Loucy (cell line): Measurements from ENCODE around the gene HOXA3.

ENCODE experiments used
- H2AFZ ChIP-seq: fragments of 200-600 bp; sonication (generic); 2 replicates; pipeline ENCODE4 v1.6.0; 2016; ENCODE audit warnings: antibody characterized with exemption, mild to moderate bottlenecking, low read length, moderate library complexity
- H3F3A ChIP-seq: fragments of 200-600 bp; 2 replicates; pipeline ENCODE4 v1.6.0; 2016; ENCODE audit warnings: antibody characterized with exemption, low read depth, mild to moderate bottlenecking
- H3K27me3 ChIP-seq: fragments of 200-600 bp; sonication (generic); 2 replicates; pipeline ENCODE4 v1.6.1; 2014; ENCODE audit warnings: low read length, mild to moderate bottlenecking; ENCODE audit not compliant: insufficient read depth, poor library complexity, severe bottlenecking
- H3K36me3 ChIP-seq: fragments of 200-600 bp; sonication (generic); 2 replicates; pipeline ENCODE4 v1.6.1; 2016; ENCODE audit warnings: low read length; ENCODE audit not compliant: insufficient read depth
- H3K4me1 ChIP-seq: fragments of 200-600 bp; sonication (generic); 2 replicates; pipeline ENCODE4 v1.5.1; 2014; ENCODE audit warnings: low read length, mild to moderate bottlenecking; ENCODE audit not compliant: insufficient read depth, poor library complexity, severe bottlenecking
- H3K4me2 ChIP-seq: fragments of 200-600 bp; sonication (generic); 2 replicates; pipeline ENCODE4 v1.6.0; 2014; ENCODE audit warnings: antibody characterized with exemption, low read length, low read depth, mild to moderate bottlenecking; ENCODE audit not compliant: poor library complexity, severe bottlenecking
- H3K4me3 ChIP-seq: fragments of 200-600 bp; sonication (generic); 2 replicates; pipeline ENCODE4 v1.5.1; 2014; ENCODE audit warnings: low read length, mild to moderate bottlenecking, mixed read lengths; ENCODE audit not compliant: poor library complexity, severe bottlenecking
- H3K79me2 ChIP-seq: fragments of 200-600 bp; sonication (generic); 2 replicates; pipeline ENCODE4 v1.6.1; 2014; ENCODE audit warnings: low read length; ENCODE audit not compliant: insufficient read depth
- H3K9ac ChIP-seq: fragments of 200-600 bp; sonication (generic); 2 replicates; pipeline ENCODE4 v1.6.0; 2014; ENCODE audit warnings: mild to moderate bottlenecking, low read depth, low read length, moderate library complexity; ENCODE audit not compliant: poor library complexity, severe bottlenecking
- H3K9me2 ChIP-seq: fragments of 200-600 bp; sonication (generic); replicated peaks from 2 replicates; pipeline ENCODE4 v1.6.1; 2016; ENCODE audit warnings: low read depth, low read length, mixed read lengths
- H3K9me3 ChIP-seq: fragments of 200-600 bp; sonication (generic); 2 replicates; pipeline ENCODE4 v1.6.1; 2014; ENCODE audit warnings: mild to moderate bottlenecking, antibody characterized with exemption, low read length, low read depth; ENCODE audit not compliant: insufficient read depth
- H4K20me1 ChIP-seq: fragments of 200-600 bp; sonication (generic); 2 replicates; pipeline ENCODE4 v1.6.0; 2014; ENCODE audit warnings: antibody characterized with exemption, low read length, mild to moderate bottlenecking; ENCODE audit not compliant: insufficient read depth, poor library complexity, severe bottlenecking
- EZH2phosphoT487 ChIP-seq: fragments of 200-600 bp; IDR thresholded peaks from 2 replicates; pipeline ENCODE4 v1.6.1; 2018; ENCODE audit warnings: antibody characterized with exemption, mild to moderate bottlenecking, moderate library complexity, borderline replicate concordance
- TF ChIP-seq, protein P1 (sequence below): fragments of 200-600 bp; sonication (generic); conservative IDR thresholded peaks from 2 replicates; pipeline ENCODE4 v1.5.1; 2014; ENCODE audit warnings: mild to moderate bottlenecking, antibody characterized with exemption, low read length

The HOXA3 gene

DNA sequence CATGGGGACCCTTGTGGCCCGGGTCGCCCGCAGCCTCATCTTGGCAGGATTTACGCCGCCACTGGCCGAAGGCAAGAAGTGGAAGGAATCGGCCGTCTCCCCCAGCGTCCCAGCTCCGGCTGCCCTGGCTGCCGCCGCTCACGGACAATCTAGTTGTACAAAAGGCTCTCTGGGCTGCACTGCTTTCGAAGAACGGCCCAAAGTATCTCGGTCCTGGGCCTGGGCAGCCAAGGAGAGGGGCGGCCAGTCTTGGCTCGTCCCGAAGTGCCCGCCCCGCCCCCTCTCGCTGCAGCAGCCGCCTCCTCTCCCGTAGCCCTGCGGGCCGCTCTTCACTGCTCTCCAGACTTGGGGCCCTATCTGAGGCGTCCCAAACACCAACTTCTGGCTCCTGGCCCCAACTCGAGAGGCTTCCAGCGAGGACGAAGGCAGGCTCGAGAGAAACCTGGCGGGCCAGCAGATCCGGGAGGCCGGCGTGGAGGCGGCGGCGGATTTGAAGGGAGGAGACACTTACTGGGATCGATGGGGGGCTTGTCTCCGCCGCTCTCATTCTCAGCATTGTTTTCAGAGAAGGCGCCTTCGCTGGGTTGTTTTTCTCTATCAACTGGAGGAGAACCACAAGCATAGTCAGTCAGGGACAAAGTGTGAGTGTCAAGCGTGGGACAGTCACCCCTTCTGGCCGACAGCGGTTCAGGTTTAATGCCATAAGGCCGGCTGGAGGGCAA lies 12.1 kb upstream of the HOXA3 start:
- Histone ChIP-seq H3F3A (peaks cover 14% of the 10 kb centered on the region; the same call in 1 of the 2 replicates), H3K9me2 (no peaks in the 10 kb centered on the region), H3K27me3 (peaks cover 64% of the 10 kb centered on the region), H3K36me3 (peaks cover 46% of the 10 kb centered on the region), H3K9me3 (no peaks in the 10 kb centered on the region), H3K4me2 (peak overlapping the region; percentile 91), H3K4me3 (peak overlapping the region; percentile 94), H3K4me1 (peaks cover 10% of the 10 kb centered on the region), H2AFZ (no peak overlapping the region), H3K9ac (peak overlapping the region; percentile 99), H4K20me1 (peaks cover 53% of the 10 kb centered on the region), H3K79me2 (peaks cover 94% of the 10 kb centered on the region)
- no peak for TF ChIP-seq EZH2phosphoT487
- TF ChIP-seq, protein P1, sequence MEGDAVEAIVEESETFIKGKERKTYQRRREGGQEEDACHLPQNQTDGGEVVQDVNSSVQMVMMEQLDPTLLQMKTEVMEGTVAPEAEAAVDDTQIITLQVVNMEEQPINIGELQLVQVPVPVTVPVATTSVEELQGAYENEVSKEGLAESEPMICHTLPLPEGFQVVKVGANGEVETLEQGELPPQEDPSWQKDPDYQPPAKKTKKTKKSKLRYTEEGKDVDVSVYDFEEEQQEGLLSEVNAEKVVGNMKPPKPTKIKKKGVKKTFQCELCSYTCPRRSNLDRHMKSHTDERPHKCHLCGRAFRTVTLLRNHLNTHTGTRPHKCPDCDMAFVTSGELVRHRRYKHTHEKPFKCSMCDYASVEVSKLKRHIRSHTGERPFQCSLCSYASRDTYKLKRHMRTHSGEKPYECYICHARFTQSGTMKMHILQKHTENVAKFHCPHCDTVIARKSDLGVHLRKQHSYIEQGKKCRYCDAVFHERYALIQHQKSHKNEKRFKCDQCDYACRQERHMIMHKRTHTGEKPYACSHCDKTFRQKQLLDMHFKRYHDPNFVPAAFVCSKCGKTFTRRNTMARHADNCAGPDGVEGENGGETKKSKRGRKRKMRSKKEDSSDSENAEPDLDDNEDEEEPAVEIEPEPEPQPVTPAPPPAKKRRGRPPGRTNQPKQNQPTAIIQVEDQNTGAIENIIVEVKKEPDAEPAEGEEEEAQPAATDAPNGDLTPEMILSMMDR: peak; percentile 28

DNA sequence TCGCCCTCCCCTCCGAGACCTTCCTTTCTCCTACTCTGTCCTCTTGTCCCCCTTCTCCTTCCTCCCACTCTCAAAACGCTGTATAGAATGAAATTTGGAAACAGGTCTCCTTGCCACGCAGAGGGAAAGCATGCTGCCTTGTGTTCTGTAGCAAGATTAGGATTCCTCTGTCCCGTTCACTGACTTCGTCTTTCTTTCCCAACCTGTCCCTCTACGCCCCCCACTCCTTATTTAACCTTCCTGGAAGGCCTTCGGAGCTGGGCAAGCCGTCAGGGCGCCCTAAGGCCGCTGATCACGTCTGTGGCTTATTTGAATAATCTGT lies 11.6 kb upstream of the HOXA3 start:
- Histone ChIP-seq H3K4me1 (peaks cover 13% of the 10 kb centered on the region), H3K4me3 (peak overlapping the region; percentile 94), H3K79me2 (peaks cover 94% of the 10 kb centered on the region), H3K9ac (peak overlapping the region; percentile 99), H2AFZ (no peak overlapping the region), H4K20me1 (peaks cover 49% of the 10 kb centered on the region), H3F3A (peaks cover 14% of the 10 kb centered on the region; the same call in 1 of the 2 replicates), H3K36me3 (peaks cover 44% of the 10 kb centered on the region), H3K27me3 (peaks cover 58% of the 10 kb centered on the region), H3K9me2 (no peaks in the 10 kb centered on the region), H3K4me2 (peak overlapping the region; percentile 91), H3K9me3 (no peaks in the 10 kb centered on the region)
- TF ChIP-seq EZH2phosphoT487: no peak
- TF ChIP-seq, protein P1: no peak

DNA sequence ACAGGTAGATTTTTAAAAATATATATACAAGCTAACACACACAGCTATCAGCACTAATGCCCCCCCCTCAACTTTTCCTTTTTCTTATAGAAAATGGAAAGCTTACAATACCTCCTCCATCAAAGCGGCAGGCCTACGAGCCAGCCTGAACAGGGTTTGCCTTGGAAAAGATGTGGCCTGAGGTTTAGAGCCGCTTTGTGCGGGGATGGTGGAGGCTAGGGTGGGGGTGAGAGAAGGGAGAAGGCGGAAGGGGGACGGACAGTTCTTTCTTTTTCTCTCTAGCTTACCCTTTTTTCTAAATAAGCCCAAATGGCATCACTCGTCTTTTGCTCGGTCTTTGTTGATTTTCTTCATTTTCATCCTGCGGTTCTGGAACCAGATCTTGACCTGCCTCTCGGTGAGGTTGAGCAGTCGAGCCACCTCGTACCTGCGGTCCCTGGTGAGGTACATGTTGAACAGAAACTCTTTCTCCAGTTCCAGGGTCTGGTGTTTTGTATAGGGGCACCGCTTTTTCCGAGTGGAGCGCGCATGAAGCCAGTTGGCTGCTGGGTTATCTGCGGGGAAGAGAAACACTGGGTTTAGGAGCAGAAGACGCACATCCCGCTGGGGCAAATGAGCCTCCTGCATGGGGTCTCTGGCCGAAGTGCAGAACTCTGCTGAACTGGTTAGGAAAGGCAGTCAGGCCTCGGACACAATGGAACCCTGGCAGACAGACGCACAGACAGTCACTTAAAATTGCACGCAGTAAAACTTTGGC lies 11.1 kb upstream of the HOXA3 start:
- Histone ChIP-seq H3K9ac (peak overlapping the region; percentile 99), H3K9me3 (no peaks in the 10 kb centered on the region), H3K27me3 (peaks cover 53% of the 10 kb centered on the region), H3F3A (peaks cover 12% of the 10 kb centered on the region; the same call in 1 of the 2 replicates), H3K4me1 (peaks cover 17% of the 10 kb centered on the region), H3K4me2 (peak overlapping the region; percentile 91), H2AFZ (no peak overlapping the region), H3K79me2 (peaks cover 94% of the 10 kb centered on the region), H4K20me1 (peaks cover 49% of the 10 kb centered on the region), H3K36me3 (peaks cover 39% of the 10 kb centered on the region), H3K9me2 (no peaks in the 10 kb centered on the region), H3K4me3 (peak overlapping the region; percentile 94)
- TF ChIP-seq, protein P1: no peak
- no peak for TF ChIP-seq EZH2phosphoT487
